ENCODE measurements around the gene MDK.

GRCh38 chr11:46383404-46383758 is 1.9 kb downstream of the MDK start:
- TF ChIP-seq, protein P1, sequence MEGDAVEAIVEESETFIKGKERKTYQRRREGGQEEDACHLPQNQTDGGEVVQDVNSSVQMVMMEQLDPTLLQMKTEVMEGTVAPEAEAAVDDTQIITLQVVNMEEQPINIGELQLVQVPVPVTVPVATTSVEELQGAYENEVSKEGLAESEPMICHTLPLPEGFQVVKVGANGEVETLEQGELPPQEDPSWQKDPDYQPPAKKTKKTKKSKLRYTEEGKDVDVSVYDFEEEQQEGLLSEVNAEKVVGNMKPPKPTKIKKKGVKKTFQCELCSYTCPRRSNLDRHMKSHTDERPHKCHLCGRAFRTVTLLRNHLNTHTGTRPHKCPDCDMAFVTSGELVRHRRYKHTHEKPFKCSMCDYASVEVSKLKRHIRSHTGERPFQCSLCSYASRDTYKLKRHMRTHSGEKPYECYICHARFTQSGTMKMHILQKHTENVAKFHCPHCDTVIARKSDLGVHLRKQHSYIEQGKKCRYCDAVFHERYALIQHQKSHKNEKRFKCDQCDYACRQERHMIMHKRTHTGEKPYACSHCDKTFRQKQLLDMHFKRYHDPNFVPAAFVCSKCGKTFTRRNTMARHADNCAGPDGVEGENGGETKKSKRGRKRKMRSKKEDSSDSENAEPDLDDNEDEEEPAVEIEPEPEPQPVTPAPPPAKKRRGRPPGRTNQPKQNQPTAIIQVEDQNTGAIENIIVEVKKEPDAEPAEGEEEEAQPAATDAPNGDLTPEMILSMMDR (conservative IDR thresholded peaks at IDR 0.05; ENCODE audit: low read depth in 2 of 2): no peak
- TF ChIP-seq EZH2 (IDR thresholded peaks at IDR 0.05; ENCODE audit: low read depth, unreplicated experiment): no peak
- TF ChIP-seq ZNF331 (CRISPR knock-in tag; IDR thresholded peaks at IDR 0.05; ENCODE audit: low read depth): no peak
- no peak for TF ChIP-seq NANOG (IDR thresholded peaks at IDR 0.05; ENCODE audit: borderline replicate concordance)
- no peak for TF ChIP-seq EZH2phosphoT487 (IDR thresholded peaks at IDR 0.05; ENCODE audit: unreplicated experiment)

Data from GM23338 (cell line).